ENCODE measurements around the gene MCTP2. TPM values are rescaled to one million over a fixed set of nuclear protein-coding genes. Genes with fewer than 3 reads are reported as not detected.

MCTP2 gene
- polyA plus RNA-seq, 1 experiment: 18.1 TPM

DNA sequence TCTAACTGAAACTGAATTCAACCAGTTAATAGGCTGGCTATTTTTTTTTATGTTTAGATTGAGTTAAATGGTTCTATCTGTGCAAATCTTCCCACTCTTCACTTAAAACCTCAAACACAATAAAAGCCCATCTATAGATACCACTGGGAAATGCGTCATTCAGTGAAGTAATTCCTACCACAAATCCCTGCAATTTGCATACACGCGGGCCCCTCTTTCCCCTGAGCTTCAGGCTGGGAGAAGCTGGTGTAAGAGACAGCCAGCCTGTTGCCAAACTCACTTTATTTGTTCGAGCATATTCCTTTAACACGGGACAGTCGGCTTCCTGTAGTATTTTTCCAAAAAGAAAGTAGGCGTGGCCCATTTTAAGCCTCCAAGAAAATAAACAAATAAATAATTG lies 26.0 kb upstream of the MCTP2 start:
- POLR2A ChIA-PET: no interaction called here
- Histone ChIP-seq H3K4me3 (ENCODE audit: low read depth, low read length) (no peak overlapping the region), H3K27ac (ENCODE audit: low read depth, low read length) (no peak overlapping the region), H3K27me3 (ENCODE audit: control insufficient read depth, insufficient read depth, low read length) (no peaks in the 10 kb centered on the region), H3K9me3 (ENCODE audit: control insufficient read depth, insufficient read depth, low read length) (no peaks in the 10 kb centered on the region; the same call in 1 of the 2 replicates)
- DNase-seq (ENCODE audit: low read depth, low spot score): no peak
- CTCF ChIA-PET: no interaction called here
- TF ChIP-seq, protein P1, sequence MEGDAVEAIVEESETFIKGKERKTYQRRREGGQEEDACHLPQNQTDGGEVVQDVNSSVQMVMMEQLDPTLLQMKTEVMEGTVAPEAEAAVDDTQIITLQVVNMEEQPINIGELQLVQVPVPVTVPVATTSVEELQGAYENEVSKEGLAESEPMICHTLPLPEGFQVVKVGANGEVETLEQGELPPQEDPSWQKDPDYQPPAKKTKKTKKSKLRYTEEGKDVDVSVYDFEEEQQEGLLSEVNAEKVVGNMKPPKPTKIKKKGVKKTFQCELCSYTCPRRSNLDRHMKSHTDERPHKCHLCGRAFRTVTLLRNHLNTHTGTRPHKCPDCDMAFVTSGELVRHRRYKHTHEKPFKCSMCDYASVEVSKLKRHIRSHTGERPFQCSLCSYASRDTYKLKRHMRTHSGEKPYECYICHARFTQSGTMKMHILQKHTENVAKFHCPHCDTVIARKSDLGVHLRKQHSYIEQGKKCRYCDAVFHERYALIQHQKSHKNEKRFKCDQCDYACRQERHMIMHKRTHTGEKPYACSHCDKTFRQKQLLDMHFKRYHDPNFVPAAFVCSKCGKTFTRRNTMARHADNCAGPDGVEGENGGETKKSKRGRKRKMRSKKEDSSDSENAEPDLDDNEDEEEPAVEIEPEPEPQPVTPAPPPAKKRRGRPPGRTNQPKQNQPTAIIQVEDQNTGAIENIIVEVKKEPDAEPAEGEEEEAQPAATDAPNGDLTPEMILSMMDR (IDR thresholded peaks at IDR 0.05; ENCODE audit: low read depth, low read length): no peak

DNA sequence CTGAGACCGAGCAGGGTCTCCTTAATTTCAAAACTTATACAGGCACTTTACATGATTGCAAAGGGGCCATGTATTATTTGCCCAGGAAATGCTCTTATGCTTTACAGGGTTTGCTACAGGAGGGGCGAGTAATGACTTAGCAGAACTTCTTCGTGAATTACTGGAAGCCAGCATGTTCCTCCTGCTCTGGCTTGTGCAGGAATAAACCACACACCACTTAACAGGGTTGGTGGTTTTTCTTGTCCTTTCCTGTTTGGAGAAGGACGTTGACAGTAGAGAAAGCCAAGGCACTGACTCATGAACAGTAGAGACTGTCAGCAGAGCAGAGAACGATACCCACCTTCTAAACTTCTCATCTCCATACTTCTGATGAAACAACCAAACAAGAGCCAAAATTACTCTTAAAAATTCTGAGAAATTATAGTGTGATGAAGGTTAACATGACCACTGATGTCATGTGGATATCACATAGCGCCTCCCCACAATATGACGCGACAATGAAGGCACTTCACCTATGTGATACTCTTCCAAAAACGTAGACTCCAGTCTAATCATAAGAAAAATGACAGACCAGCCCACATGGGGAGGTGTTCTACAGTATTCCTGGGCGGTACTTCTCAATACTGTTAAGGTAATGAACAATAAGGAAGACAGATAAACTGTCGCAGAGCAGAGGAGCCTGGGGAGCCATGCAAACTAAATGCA lies 24.7 kb upstream of the MCTP2 start:
- CTCF ChIA-PET: no interaction called here
- no peak overlapping the region for H3K4me3 ChIP-seq (ENCODE audit: low read depth, low read length)
- H3K27me3 ChIP-seq (ENCODE audit: control insufficient read depth, insufficient read depth, low read length): no peaks in the 10 kb centered on the region
- TF ChIP-seq, protein P1 (IDR thresholded peaks at IDR 0.05; ENCODE audit: low read depth, low read length): no peak
- POLR2A ChIA-PET: no interaction called here
- H3K27ac ChIP-seq (ENCODE audit: low read depth, low read length): peak overlapping the region; percentile 68
- DNase-seq (ENCODE audit: low read depth, low spot score): peak; percentile 73
- no peaks in the 10 kb centered on the region; the same call in 1 of the 2 replicates for H3K9me3 ChIP-seq (ENCODE audit: control insufficient read depth, insufficient read depth, low read length)

DNA sequence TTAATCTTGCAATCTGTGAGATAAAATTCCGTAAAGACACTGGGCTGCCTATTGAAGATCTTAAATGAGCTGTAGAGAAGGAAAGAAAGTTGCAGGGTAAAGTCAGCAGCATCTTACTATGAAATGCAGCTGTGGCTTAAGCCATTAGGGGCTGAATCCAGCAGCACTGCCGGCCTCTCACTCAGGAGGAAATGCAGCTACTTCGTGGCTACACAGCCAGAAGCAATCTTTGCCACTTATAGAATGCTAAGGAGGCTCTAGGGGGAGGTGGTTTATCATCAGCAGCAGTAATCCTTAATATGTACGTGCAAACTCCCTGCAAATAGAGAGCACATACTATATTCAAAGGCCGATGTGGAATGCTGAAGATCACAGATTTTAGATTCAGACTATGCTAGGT lies 19.1 kb upstream of the MCTP2 start:
- Histone ChIP-seq H3K27ac (ENCODE audit: low read depth, low read length) (no peak overlapping the region), H3K4me3 (ENCODE audit: low read depth, low read length) (no peak overlapping the region), H3K27me3 (ENCODE audit: control insufficient read depth, insufficient read depth, low read length) (no peaks in the 10 kb centered on the region), H3K9me3 (ENCODE audit: control insufficient read depth, insufficient read depth, low read length) (no peaks in the 10 kb centered on the region)
- TF ChIP-seq, protein P1 (IDR thresholded peaks at IDR 0.05; ENCODE audit: low read depth, low read length): no peak
- CTCF ChIA-PET: interaction anchor here (0.8 kb wide), 1 partner anchor 120 kb away, joined by 3 read pairs; no protein-coding TSS in a partner anchor
- POLR2A ChIA-PET: no interaction called here
- DNase-seq (ENCODE audit: low read depth, low spot score): no peak

DNA sequence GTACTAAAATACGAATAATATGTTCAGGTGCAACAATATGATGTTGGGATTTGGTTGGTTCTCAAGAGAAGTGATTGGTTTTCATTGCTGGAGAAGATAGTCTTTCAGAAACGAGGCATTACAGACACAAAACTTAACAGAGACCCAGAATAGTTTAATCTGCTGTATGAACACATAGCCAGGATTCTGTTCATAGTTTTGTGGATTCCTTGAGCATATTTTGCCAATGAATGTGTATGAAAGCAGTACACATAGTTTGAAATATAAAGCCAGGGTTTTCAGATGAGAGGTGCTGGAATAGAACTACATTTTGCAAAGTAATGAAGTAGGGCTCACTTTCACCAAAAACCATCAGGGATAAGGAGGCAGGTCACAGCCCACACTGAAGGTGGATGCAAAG lies 5.7 kb upstream of the MCTP2 start:
- Histone ChIP-seq H3K27me3 (ENCODE audit: control insufficient read depth, insufficient read depth, low read length) (no peaks in the 10 kb centered on the region), H3K4me3 (ENCODE audit: low read depth, low read length) (no peak overlapping the region), H3K27ac (ENCODE audit: low read depth, low read length) (no peak overlapping the region), H3K9me3 (ENCODE audit: control insufficient read depth, insufficient read depth, low read length) (no peaks in the 10 kb centered on the region)
- DNase-seq (ENCODE audit: low read depth, low spot score): no peak
- TF ChIP-seq, protein P1 (IDR thresholded peaks at IDR 0.05; ENCODE audit: low read depth, low read length): no peak
- CTCF ChIA-PET: interaction anchor here (1.2 to 1.4 kb wide), 2 partner anchors 61 to 98 kb away, joined by 3 to 4 read pairs; no protein-coding TSS in a partner anchor
- POLR2A ChIA-PET: no interaction called here

DNA sequence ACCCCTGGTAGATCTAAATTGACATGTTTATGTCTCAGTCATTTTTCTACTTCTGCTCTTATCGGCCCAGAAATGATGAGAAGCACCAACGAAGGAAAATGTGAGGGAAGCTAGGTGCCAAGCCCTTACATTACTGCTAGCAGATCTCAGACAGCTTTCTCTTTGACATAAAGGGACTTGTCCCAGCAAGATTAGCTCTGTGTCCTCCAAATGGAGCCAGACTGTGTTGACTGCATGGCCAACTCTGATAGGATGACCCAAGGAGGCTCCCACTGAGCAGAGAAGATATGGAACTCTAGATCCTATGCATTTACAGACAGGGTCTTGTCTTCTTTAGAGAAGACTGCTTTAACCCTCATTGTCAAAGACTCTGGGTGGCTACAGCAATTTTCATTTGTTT lies 2.8 kb upstream of the MCTP2 start:
- ChIA-PET CTCF (interaction anchor here (3.4 kb wide), 1 partner anchor 95 kb away, joined by 18 read pairs; no protein-coding TSS in a partner anchor), POLR2A (no interaction called here)
- no peak for DNase-seq (ENCODE audit: low read depth, low spot score)
- no peak overlapping the region for H3K4me3 ChIP-seq (ENCODE audit: low read depth, low read length)
- H3K9me3 ChIP-seq (ENCODE audit: control insufficient read depth, insufficient read depth, low read length): no peaks in the 10 kb centered on the region
- no peak overlapping the region for H3K27ac ChIP-seq (ENCODE audit: low read depth, low read length)
- TF ChIP-seq, protein P1 (IDR thresholded peaks at IDR 0.05; ENCODE audit: low read depth, low read length): no peak
- no peaks in the 10 kb centered on the region for H3K27me3 ChIP-seq (ENCODE audit: control insufficient read depth, insufficient read depth, low read length)
